GM12873 (cell line): ENCODE results near the gene FBXO17.

Experiments
- CTCF ChIP-seq: IDR thresholded peaks from 2 replicates; pipeline ENCODE4 v1.5.1; 2012; ENCODE audit warnings: low read depth, mild to moderate bottlenecking, moderate library complexity, low read length, control low read depth; ENCODE audit not compliant: insufficient read depth; ENCODE audit errors: missing control alignments

FBXO17 gene

GRCh38 chr19:38920602-38921419, 54.7 kb downstream of the FBXO17 start:
- TF ChIP-seq CTCF, result no peak

GRCh38 chr19:38919837-38920601, 55.5 kb downstream of the FBXO17 start:
- TF ChIP-seq CTCF, result no peak

- no peak for TF ChIP-seq CTCF
These were observed 57.0 kb downstream of the FBXO17 start for GRCh38 chr19:38918526-38918925.

- TF ChIP-seq CTCF, result peak; percentile 19
These were observed 57.5 kb downstream of the FBXO17 start for GRCh38 chr19:38917921-38918491.

GRCh38 chr19:38917516-38917915, 58.0 kb downstream of the FBXO17 start:
- no peak for TF ChIP-seq CTCF

- no peak for TF ChIP-seq CTCF
These were observed 59.9 kb downstream of the FBXO17 start for GRCh38 chr19:38915329-38916321.
